Measurements from ENCODE around the gene SH3RF2. TPM values are rescaled to one million over a fixed set of nuclear protein-coding genes. Genes with fewer than 3 reads are reported as not detected.

SH3RF2 gene
- total and polyA plus RNA-seq, 10 of the 15 experiments (the other 5 are each of a cell fraction or from before 2014, with no cell fraction given) = 0.15 TPM; not detected in 9

DNA sequence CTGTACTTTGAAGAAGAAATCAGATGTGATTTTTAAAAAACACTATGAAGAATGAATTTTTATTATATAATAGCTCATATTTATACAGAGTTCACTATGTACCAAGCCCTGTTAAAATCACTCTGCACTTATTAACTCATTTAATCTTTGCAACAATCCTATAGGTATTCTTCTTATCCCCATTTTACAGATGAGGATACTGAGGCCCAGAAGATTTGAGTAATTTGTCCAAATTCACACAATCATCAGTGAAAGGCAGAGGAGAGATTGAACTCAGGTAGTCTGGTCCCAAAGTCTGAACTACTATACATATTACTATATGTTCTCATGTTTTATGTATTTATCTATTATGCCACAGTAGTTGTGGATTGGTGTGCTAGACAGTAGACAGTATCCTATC, 152.9 kb downstream of the SH3RF2 start (continued):
- TF ChIP-seq, protein P1, sequence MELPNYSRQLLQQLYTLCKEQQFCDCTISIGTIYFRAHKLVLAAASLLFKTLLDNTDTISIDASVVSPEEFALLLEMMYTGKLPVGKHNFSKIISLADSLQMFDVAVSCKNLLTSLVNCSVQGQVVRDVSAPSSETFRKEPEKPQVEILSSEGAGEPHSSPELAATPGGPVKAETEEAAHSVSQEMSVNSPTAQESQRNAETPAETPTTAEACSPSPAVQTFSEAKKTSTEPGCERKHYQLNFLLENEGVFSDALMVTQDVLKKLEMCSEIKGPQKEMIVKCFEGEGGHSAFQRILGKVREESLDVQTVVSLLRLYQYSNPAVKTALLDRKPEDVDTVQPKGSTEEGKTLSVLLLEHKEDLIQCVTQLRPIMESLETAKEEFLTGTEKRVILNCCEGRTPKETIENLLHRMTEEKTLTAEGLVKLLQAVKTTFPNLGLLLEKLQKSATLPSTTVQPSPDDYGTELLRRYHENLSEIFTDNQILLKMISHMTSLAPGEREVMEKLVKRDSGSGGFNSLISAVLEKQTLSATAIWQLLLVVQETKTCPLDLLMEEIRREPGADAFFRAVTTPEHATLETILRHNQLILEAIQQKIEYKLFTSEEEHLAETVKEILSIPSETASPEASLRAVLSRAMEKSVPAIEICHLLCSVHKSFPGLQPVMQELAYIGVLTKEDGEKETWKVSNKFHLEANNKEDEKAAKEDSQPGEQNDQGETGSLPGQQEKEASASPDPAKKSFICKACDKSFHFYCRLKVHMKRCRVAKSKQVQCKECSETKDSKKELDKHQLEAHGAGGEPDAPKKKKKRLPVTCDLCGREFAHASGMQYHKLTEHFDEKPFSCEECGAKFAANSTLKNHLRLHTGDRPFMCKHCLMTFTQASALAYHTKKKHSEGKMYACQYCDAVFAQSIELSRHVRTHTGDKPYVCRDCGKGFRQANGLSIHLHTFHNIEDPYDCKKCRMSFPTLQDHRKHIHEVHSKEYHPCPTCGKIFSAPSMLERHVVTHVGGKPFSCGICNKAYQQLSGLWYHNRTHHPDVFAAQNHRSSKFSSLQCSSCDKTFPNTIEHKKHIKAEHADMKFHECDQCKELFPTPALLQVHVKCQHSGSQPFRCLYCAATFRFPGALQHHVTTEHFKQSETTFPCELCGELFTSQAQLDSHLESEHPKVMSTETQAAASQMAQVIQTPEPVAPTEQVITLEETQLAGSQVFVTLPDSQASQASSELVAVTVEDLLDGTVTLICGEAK (IDR thresholded peaks at IDR 0.05; ENCODE audit: borderline replicate concordance) = no peak
- TF ChIP-seq RFX5 (IDR thresholded peaks at IDR 0.05; ENCODE audit: low read depth, low read length) (no peak), POLR2AphosphoS2 (IDR thresholded peaks at IDR 0.05; ENCODE audit: low read depth, low read length) (no peak), SUZ12 (IDR thresholded peaks at IDR 0.05; ENCODE audit: unreplicated experiment) (no peak), SMARCA5 (IDR thresholded peaks at IDR 0.05) (no peak), TARDBP (IDR thresholded peaks at IDR 0.05; ENCODE audit: borderline replicate concordance) (no peak), GABPA (IDR thresholded peaks at IDR 0.05; ENCODE audit: low read depth) (no peak)
- TF ChIP-seq, protein P2, sequence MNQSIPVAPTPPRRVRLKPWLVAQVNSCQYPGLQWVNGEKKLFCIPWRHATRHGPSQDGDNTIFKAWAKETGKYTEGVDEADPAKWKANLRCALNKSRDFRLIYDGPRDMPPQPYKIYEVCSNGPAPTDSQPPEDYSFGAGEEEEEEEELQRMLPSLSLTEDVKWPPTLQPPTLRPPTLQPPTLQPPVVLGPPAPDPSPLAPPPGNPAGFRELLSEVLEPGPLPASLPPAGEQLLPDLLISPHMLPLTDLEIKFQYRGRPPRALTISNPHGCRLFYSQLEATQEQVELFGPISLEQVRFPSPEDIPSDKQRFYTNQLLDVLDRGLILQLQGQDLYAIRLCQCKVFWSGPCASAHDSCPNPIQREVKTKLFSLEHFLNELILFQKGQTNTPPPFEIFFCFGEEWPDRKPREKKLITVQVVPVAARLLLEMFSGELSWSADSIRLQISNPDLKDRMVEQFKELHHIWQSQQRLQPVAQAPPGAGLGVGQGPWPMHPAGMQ (IDR thresholded peaks at IDR 0.05; ENCODE audit: borderline replicate concordance) = no peak
- TF ChIP-seq, protein P3, sequence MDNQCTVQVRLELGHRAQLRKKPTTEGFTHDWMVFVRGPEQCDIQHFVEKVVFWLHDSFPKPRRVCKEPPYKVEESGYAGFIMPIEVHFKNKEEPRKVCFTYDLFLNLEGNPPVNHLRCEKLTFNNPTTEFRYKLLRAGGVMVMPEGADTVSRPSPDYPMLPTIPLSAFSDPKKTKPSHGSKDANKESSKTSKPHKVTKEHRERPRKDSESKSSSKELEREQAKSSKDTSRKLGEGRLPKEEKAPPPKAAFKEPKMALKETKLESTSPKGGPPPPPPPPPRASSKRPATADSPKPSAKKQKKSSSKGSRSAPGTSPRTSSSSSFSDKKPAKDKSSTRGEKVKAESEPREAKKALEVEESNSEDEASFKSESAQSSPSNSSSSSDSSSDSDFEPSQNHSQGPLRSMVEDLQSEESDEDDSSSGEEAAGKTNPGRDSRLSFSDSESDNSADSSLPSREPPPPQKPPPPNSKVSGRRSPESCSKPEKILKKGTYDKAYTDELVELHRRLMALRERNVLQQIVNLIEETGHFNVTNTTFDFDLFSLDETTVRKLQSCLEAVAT (IDR thresholded peaks at IDR 0.05) = no peak

Measured in GM12878 (cell line).